Stimulated activated CD4-positive, alpha-beta T cell treated with anti-CD3 and anti-CD28 coated beads, Interleukin-1b, Interleukin-23, amount 100 ng/mL, for 24 hours (primary cell): Measurements from ENCODE around the gene VAV2.

Experiments used
- DNase-seq, 4 experiments: peaks; one replicate each; pipeline ENCODE4 v3.0.0-alpha.2; 2020; ENCODE audit warnings: low read depth in 4 of 4, low spot score in 1 of 4

The VAV2 gene

GRCh38 chr9:133991964-133992779 is at the start of gene VAV2:
VAV2 (minus strand) TSS chr9:133992324; CDS start chr9:133992278, 46 bp downstream.
- peak in 2 of 4 experiments; percentile 19 to 52 for DNase-seq

- no peak for DNase-seq
Measured at GRCh38 chr9:134041649-134041962, 49.5 kb upstream of the VAV2 start.

DNA sequence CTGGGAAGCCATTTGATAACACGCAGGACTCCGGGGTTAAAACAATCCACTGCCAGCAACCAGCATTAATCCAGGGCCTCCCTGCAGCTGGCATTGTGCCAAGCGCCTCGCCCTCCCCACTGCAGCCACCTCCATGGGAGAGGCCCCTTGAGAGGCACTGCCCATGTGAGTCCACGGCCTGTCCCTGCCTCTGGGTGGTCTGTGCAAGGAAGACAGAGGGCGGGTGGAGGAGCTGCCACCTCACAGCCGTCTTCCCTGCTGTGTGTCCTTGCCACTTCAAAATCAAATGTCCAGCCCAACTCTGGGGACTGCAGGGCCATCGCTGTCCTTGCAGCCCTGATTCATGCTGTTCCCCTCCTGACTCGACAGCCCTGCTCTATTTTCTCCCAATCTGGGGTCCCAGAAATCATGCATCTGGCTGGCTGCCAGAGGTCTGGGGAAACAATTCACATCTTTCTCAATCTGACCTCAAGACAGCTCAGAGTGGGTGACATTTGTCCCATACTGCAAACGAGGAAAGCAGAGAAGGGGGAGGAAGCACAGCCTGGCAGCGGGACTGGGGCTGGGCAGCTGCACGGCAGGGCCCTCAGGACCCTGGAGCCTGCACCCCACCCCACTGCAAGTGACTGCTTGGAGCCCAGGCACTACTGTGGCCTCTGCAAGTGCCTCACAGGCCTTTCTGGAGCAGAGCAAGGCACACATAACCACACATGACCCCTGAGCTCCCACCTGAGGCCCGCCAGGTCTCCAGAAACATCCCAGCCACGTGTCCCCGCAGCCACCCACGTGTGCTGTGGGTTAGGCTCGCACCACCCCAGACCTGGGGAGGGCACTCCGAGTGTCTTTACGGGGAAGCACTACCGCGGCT is 48.9 kb upstream of the VAV2 start:
- no peak for DNase-seq

GRCh38 chr9:134040176-134040565 is 48.0 kb upstream of the VAV2 start:
- no peak for DNase-seq

DNA sequence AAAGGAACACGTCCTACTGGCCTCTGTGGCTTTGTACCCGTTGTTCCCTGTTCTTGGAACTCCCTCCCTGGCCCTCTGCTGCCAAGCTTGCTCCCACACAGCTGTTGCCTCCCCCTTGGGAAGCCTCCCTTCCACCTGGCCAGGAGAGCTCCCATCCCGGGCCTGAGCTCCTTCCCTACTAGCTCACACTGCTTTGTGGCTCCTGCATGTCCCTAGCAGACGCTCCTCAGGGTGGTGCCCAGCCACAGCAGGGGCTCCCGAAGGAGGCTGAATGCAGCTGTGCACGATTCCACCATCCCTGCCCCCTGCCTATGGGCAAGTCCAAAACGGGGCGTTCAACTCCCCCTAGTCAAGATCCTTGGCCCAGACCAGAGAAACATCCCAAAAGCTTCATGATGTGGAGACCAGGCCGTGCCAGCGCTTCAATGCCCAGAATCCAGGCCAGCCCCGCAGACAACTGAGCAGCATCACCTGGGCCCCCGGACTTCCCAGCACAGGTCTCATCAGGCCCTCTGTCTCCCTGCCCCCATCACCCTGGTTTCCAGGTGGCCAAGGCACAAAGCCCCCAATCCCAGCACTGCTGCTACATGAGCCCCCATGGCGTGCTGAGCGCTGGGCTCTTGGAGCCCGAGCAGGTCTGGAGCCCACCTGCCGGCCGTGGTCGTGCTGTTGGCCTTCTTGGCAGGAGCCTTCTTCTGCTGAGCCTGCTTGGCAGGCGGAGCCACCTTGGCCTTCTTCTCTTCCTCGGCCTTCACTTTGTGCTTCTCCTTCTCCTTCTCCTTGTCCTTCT is 47.5 kb upstream of the VAV2 start:
- DNase-seq: no peak

- DNase-seq: no peak
Measured at GRCh38 chr9:134037641-134038040, 45.5 kb upstream of the VAV2 start.

- no peak for DNase-seq
Measured at GRCh38 chr9:134036130-134036529, 44.0 kb upstream of the VAV2 start.

- DNase-seq: no peak
Measured at GRCh38 chr9:134035041-134036039, 43.2 kb upstream of the VAV2 start.

DNA sequence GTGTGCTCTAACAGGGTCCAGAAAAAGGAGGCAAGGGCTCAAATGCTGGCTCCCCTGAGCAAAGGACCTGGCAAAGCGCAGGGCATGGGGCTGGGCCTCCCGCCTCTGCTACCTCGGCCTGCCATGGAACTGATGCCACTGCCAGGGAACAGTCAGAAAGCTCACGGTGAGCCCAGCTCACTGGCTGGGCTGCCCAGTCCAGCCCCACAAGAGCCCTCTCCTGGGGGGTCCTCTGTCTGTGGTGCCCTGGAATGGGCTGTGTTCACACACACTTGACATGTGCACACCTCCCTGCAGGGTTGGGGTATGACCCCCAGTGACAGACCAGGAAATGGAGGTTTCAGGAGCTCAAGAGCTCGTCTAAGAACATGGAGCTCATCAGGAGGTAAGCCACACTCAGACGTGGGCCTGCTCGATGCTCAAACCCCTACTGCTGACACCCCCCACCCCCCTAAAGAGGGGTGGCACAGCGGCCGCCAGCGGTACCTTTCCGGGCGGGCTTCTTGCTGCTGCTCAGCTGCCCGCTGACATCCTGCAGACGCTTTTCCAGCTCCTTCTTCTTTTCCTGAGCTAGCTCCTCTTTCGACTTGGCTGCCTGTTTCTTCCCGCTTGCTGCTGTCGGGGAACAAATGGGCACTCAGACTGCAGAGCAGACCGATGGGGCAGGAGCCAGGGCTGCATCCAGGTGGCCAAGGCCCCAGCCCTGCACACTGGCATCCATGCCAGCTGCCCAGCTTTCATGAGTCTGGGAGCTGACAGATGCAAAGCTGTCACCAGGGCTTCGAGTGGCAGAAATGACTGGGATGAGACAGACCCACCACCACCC is 42.3 kb upstream of the VAV2 start:
- DNase-seq: no peak

DNA sequence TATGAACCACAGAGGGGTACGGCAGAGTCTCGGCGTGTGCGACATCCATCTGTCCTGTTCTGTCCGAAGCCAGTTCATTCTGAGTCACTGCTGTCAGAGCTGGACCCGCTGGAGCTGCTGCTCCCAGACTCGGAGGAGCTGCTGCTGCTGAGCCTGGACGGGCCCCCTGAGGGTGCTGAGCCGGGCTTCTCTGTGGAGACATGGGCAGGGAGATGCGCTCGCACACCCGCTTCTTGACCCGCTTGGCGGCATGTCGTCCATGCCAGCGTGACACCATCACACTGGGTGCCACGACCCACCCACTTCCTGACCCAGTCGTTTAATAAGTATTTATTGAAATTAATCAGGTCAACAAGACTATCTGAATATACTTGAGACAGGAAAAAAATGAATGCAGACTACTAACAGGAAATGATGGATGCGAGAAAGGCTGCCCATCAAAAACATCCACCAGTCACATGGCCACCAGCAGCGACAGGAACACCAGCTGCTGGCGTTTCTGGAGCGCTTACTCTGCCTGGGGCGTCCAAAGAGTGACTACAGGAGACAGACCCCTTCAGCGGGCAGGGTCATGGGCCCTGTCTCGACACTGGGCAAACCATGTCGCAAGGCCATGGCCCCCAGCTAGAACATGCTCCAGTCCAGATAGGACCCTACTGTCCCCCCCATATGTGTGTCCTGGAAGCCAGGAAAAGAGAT is 41.5 kb upstream of the VAV2 start:
- no peak for DNase-seq

DNA sequence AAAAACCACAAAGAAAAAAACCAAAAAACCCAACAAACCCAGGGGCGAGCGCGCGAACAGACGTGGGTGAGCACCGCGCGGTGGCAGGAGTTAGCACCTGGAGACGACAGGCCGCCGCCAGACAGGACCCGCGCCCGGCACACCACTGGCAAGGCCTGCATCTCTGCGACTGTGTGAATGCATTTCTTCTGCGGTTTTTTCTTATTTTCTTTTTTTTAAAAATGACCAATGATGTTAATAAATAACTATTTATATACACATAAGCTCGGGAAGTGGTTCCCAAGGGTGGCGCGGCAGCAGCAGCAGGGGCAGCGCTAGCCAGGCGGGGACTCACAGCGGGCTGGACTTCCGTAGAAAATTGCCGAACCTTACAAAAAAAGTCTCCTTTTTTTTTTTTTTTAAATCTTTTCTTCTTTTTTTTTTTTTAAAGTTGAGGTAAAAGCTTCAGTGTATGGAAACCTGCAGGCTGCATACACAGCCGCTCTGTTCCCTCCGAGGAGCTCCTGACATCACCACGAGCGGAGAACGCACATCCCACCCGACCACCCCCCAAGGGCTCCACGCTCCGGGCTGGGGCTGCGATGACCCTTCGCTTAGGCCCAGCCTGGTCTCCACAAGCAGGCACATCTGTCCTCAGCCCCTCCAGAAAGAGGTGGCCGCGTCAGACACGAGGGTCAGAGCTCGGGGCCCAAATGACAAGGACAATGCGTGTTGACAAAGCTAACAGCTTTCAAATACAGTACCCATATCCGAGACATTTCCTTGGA is 40.5 kb upstream of the VAV2 start:
- no peak for DNase-seq

- no peak for DNase-seq
Measured at GRCh38 chr9:134031783-134032182, 39.7 kb upstream of the VAV2 start.

DNA sequence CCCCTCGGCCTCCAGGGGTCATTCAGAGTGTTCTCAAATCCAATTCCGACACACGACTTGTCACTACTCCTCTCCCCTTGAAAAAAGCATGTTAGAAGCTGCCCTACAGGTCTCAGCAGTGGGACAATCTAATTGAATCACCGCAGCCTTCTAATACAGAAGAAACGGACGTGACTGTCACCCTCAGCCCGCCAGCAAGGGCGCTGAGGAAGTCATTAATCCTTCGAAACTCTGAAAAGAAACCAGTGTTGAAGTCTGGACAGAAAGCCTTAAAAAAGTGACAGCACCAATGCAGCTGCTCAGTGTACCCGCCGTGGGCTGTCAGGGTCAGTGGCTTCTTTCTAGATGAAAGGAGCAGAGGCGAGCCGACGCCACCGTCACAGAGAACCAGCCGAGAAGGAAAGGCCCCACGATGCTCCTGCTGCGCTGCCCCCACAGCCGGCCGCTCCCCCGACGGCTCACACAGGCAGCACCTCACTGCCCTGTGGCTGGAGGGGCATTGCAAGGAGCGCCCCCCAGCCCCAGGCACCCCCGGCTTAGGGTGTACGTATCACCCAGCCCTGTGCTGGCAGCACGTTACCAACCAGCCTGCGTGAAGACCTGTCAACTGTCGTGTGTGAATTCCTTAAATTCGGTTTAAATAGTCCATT is 38.8 kb upstream of the VAV2 start:
- no peak for DNase-seq

DNA sequence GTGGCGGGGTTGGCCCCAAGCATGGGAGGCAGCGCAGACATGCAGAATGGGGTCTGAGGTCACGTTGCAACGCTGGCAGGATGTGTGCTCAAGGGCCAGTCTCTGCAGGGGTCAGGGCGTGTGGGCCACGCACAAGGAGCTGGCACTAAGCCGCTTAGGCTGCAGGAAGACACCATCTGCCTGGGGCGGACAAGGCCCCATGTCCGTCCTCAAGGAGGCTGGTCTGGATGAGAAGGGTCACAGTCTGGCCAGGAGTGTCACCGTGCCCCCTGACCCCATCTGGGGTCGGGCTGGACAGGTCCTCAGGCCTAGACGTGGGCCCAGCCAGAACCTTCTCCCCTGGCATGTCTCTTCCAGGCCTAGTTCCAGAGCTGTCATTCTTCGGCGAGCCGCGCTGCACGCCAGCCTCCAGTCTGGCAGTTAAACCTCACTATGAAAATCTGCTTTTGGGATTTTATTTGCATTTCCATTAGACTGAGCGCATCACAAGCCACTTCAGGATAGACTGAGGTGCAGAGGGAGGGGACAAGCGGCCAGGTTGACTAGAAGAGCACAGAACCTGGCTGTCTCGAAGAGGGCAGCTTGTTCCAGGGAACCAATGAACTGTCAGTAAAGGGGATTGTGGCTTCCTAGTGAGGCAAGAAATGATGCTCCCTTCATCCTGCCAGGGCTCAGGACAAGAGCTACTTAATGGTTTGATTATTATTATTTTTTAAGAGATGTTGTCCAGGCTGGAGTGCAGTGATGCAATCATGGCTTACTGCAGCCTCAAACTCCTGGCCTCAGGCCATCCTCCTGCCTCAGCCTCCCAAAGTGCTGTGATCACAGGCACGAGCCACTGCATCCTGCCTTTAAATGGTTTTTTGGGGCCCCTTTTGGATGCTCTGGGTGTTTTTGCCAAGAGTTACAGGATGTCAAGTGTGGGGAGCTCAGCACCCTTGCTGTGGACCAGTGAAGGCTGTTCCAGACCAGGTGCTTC is 37.4 kb upstream of the VAV2 start:
- no peak for DNase-seq

DNA sequence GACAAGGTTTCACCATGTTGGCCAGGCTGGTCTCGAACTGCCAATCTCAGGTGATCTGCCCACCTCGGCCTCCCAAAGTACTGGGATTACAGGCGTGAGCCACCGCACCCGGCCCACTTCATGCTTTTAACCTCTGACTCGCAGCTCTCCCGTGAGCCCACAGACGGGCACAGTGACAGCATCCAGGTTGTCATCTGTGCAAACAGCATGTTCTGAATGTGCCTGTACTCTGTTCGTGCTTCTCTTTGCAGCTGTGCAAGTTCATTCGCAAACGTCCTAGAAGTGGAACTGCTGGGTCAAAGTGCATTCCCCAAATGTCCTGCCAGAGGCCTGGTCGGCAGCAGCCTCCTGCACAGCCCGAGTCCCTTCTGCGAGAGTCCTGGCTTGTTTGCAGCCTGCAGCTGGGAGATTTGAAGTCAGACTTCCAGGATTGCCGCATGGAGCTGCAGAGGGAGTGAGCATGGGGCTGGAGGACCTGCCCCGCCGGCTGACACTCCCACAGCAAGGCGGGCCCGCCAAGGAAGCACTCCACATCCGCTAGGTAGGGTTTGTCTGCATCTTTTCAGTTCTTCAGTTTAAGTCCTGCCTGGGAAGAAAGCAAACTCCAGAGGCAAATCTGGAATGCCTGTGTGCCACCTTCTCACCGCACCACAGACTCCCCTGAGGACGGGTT is 36.6 kb upstream of the VAV2 start:
- no peak for DNase-seq

- DNase-seq: no peak
Measured at GRCh38 chr9:134028076-134028475, 36.0 kb upstream of the VAV2 start.
